Adrenal gland (tissue), 5 donors: Measurements from ENCODE around the gene ERO1A.

Source experiments
- POLR2A ChIP-seq, 2 donors: fragments of 450-650 bp; IDR thresholded peaks; one replicate each; pipeline ENCODE4 v1.6.1; 2017; ENCODE audit warnings: antibody characterized with exemption in 2 of 2, mild to moderate bottlenecking in 2 of 2, moderate library complexity in 1 of 2
- TF ChIP-seq, protein P1 (sequence below), 6 experiments: fragments of 450-650 bp in 4 of 6; fragments of 200-600 bp in 2 of 6; sonication (generic) in 1 of 6; IDR thresholded peaks; 1 replicate in 5 of 6; 2 replicates in 1 of 6; pipeline versions ENCODE4 v1.5.1 to v1.8.0; 2016 to 2021; ENCODE audit warnings: antibody characterized with exemption in 6 of 6, mild to moderate bottlenecking in 2 of 6, moderate library complexity in 1 of 6
- donor health status: DM: no; HTN: no; CAD: no.

- TF ChIP-seq, protein P1, sequence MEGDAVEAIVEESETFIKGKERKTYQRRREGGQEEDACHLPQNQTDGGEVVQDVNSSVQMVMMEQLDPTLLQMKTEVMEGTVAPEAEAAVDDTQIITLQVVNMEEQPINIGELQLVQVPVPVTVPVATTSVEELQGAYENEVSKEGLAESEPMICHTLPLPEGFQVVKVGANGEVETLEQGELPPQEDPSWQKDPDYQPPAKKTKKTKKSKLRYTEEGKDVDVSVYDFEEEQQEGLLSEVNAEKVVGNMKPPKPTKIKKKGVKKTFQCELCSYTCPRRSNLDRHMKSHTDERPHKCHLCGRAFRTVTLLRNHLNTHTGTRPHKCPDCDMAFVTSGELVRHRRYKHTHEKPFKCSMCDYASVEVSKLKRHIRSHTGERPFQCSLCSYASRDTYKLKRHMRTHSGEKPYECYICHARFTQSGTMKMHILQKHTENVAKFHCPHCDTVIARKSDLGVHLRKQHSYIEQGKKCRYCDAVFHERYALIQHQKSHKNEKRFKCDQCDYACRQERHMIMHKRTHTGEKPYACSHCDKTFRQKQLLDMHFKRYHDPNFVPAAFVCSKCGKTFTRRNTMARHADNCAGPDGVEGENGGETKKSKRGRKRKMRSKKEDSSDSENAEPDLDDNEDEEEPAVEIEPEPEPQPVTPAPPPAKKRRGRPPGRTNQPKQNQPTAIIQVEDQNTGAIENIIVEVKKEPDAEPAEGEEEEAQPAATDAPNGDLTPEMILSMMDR (IDR thresholded peaks at IDR 0.05): no peak
- TF ChIP-seq POLR2A (IDR thresholded peaks at IDR 0.05): no peak
These were observed 55.2 kb downstream of the ERO1A start for GRCh38 chr14:52640137-52640536.
